ENCODE measurements around the gene LYZL4.

The LYZL4 gene, protein sequence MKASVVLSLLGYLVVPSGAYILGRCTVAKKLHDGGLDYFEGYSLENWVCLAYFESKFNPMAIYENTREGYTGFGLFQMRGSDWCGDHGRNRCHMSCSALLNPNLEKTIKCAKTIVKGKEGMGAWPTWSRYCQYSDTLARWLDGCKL

DNA sequence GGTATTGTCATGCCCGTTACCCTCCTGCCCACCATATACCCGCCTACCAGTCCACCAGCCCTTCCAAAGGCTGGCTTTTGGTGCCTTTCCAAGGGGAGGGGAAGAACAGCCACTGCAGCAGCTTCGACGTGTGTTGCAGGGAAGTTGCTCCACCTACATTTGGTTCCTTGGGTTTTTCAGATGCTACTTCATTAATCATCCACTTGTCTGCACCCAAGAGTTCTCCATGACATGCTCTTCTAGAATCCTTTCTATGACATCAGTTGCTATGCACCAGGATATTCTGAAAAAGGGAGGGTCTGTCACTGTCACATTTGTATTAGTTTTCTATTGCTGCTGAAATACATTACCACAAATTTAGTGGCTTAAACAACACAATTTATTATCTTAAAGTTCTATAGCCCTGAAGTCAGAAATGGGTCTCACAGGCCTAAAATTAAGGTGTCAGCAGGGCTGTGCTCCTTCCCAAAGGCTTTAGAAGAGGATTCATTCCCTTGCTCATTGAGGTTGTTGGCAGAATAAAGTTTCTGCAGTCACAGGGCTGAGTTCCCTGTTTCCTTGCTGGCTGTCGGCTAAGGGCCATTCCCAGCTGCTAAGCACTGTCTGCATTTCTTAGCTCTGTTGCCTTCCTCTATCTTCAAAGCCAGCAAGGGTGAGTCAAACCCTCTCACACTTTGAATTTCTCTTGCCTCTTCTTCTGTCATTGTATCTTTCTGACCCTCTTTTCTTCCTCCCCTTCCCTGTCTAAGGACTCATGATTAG, at the start of gene LYZL4:
TSS of gene LYZL4 (minus strand) at position 241 of the 762 bp plus-strand sequence. CDS start 3,359 bp downstream, outside the sequence.
- no peak within 1 kb of the TSS for H3K4me3 ChIP-seq (ENCODE audit: low read depth, low read length)
- no peak for DNase-seq (ENCODE audit: low read depth, low spot score)
- in situ Hi-C loops (cut with HindIII; ENCODE audit: low sequenced_read_pairs), result no loop called here
- TF ChIP-seq, protein P1, sequence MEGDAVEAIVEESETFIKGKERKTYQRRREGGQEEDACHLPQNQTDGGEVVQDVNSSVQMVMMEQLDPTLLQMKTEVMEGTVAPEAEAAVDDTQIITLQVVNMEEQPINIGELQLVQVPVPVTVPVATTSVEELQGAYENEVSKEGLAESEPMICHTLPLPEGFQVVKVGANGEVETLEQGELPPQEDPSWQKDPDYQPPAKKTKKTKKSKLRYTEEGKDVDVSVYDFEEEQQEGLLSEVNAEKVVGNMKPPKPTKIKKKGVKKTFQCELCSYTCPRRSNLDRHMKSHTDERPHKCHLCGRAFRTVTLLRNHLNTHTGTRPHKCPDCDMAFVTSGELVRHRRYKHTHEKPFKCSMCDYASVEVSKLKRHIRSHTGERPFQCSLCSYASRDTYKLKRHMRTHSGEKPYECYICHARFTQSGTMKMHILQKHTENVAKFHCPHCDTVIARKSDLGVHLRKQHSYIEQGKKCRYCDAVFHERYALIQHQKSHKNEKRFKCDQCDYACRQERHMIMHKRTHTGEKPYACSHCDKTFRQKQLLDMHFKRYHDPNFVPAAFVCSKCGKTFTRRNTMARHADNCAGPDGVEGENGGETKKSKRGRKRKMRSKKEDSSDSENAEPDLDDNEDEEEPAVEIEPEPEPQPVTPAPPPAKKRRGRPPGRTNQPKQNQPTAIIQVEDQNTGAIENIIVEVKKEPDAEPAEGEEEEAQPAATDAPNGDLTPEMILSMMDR (IDR thresholded peaks at IDR 0.05; ENCODE audit: low read depth, low read length), result no peak

DNA sequence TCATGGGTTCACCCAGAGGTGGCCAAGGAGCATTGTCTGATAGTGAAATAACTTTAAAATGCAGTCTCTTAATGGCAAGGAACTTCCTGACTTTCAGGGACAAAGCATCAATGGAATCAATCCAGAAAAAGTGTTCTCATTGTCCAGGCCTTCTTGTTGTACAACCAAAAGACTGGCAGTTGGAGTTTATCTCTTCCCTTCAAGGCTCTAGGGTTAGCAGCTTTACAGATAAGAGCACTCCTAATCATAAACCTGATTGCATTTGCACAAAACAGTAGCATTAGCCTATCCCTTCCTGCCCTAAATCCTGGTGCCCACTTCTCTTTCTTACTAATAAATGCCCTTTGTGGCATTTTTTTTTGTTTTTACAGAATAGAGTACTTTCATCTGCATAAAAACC, 48.7 kb upstream of the LYZL4 start:
- TF ChIP-seq, protein P1 (IDR thresholded peaks at IDR 0.05; ENCODE audit: low read depth, low read length), result no peak
- no peak for DNase-seq (ENCODE audit: low read depth, low spot score)
- H3K4me3 ChIP-seq (ENCODE audit: low read depth, low read length), result no peak overlapping the region
- in situ Hi-C loops (cut with HindIII; ENCODE audit: low sequenced_read_pairs), result no loop called here

DNA sequence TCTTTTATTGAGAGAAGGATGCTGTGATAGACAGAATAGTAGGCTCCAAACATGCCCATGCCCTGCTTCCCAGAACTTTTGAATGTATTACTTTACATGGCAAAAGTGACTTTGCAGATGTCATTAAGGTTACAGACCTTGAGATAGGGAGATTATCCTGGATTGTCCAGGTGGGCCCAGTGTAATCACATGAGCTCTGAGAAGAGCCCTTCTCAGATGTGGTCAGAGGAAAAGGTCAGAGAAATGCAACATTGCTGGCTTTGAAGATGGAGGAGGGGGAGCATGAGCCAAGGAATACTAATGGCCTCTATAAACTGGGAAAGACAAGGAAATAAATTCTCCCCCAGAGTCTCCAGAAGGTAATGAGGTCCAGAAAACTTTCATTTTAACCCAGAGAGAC, 45.8 kb upstream of the LYZL4 start:
- DNase-seq (ENCODE audit: low read depth, low spot score), result no peak
- in situ Hi-C loops (cut with HindIII; ENCODE audit: low sequenced_read_pairs), result no loop called here
- no peak overlapping the region for H3K4me3 ChIP-seq (ENCODE audit: low read depth, low read length)
- TF ChIP-seq, protein P1 (IDR thresholded peaks at IDR 0.05; ENCODE audit: low read depth, low read length), result no peak

DNA sequence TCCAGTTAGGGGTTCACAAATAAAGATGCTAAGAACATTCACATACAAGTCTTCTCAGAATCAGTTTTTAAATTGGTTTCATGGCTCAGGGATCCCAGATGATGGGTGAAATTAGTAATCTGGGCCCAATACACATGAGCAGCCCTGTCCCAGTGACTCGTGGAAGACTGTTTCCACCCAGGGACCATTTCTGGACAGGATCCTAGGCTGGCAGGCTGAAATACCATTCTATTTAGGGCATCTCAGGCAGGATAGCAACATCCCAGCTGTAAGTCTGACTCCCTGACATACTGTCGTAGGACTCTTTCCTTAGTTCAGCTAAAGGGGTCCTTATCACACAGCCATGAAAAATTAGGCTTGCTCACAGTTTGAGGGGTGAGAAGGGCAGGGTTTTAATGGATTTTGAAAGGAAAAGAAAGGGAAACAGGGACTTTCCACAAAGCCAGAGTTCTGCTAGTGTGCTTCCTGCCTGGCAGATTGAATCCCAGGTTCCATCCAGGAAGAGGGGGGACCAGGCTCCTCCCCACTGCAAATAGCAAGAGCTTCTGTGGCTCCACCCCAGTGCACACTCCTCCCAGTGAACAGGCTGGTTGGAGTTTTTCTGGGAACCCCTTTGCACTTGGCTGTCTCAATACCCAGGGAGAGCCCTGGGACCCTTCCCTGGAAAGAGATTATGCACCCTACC, 41.3 kb upstream of the LYZL4 start:
- TF ChIP-seq, protein P1 (IDR thresholded peaks at IDR 0.05; ENCODE audit: low read depth, low read length), result no peak
- no peak for DNase-seq (ENCODE audit: low read depth, low spot score)
- H3K4me3 ChIP-seq (ENCODE audit: low read depth, low read length), result no peak overlapping the region
- in situ Hi-C loops (cut with HindIII; ENCODE audit: low sequenced_read_pairs), result no loop called here

DNA sequence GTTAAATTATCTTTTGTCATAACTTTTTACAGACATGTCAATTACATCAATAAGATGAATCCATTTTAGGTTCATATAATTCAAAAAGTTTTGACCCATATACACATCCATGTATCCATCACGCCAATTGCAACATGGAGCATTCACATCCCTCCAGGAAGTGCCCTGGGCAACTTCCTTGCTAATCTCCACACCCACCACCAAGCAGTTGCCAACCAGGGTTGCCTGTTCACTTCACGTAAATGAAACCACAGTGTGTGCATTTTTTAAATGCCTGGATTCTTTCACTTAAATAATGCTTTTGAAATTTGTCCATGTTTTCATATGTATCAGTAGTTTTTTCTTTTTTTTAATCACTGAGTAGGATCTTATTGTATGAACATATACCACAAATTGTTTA, 40.7 kb upstream of the LYZL4 start:
- TF ChIP-seq, protein P1 (IDR thresholded peaks at IDR 0.05; ENCODE audit: low read depth, low read length), result no peak
- in situ Hi-C loops (cut with HindIII; ENCODE audit: low sequenced_read_pairs), result no loop called here
- DNase-seq (ENCODE audit: low read depth, low spot score), result no peak
- no peak overlapping the region for H3K4me3 ChIP-seq (ENCODE audit: low read depth, low read length)

DNA sequence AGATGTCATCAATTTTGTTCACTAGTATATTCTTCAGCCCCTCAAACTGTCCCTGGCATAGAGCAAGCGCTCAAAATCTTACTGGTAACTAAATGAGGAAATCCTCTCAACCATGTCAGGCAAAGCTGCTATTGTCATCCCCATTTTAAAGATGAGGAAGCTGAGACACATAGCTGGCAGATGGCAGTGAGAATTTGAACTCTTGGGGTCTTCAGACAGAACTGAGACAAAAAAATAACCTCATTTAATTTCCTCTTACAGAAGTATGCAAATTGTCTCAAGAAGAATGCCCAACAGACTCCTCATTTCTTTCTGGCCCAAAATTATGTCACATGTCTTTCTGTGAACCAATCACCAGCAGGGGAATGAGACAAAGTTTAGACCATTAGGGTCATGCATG, 40.2 kb upstream of the LYZL4 start:
- no peak overlapping the region for H3K4me3 ChIP-seq (ENCODE audit: low read depth, low read length)
- TF ChIP-seq, protein P1 (IDR thresholded peaks at IDR 0.05; ENCODE audit: low read depth, low read length), result no peak
- in situ Hi-C loops (cut with HindIII; ENCODE audit: low sequenced_read_pairs), result no loop called here
- DNase-seq (ENCODE audit: low read depth, low spot score), result no peak
